GM12878 (cell line): Measurements from ENCODE around the gene FBXL19. TPM values are rescaled to one million over a fixed set of nuclear protein-coding genes. Genes with fewer than 3 reads are reported as not detected.

Source experiments
- ATAC-seq: fragments of 200-7000 bp; cut with Tn5 transposase; 3 replicates; pipeline ENCODE4 v1.9.1; 2020; ENCODE audit warnings: mild to moderate bottlenecking, moderate library complexity
- BruUV-seq: library from RNA; stranded (reverse); fragments of 400-500 nt; replicated peaks from 2 replicates; lab custom pipeline; 2021; lab: Mats Ljungman, UMichigan
- CTCF ChIA-PET: fragments of 300-600 bp; sonication (Branson Sonifier 250); formaldehyde crosslinking; extraction: SDS; loops from one replicate; lab custom pipeline; 2021; ENCODE audit warnings: inconsistent platforms; lab: Yijun Ruan, JAX
- POLR2A ChIA-PET: fragments of 350-600 bp; formaldehyde crosslinking; extraction: SDS; loops from one replicate; lab custom pipeline; 2021; ENCODE audit warnings: inconsistent platforms; lab: Charles Lee
- RAD21 ChIA-PET: fragments of 300-600 bp; sonication (Branson Sonifier 250); formaldehyde crosslinking; loops from one replicate; lab custom pipeline; 2023; ENCODE audit warnings: antibody characterized with exemption; ENCODE audit not compliant: unreplicated experiment; lab: Charles Lee
- SMC1A ChIA-PET: fragments of 300-600 bp; sonication (Branson Sonifier 250); formaldehyde crosslinking; loops from one replicate; lab custom pipeline; 2023; ENCODE audit not compliant: unreplicated experiment, uncharacterized antibody; lab: Charles Lee
- DNase-seq: peaks from one replicate; pipeline ENCODE4 v3.0.0-alpha.2; 2011; ENCODE audit warnings: low read depth, low spot score
- FAIRE-seq: peaks from 3 replicates; lab custom pipeline; 2011; peaks lifted over from hg19 to GRCh38; lab: Jason Lieb, UNC
- H2AFZ ChIP-seq: 2 replicates; pipeline ENCODE4 v1.6.0; 2011; ENCODE audit warnings: low read depth, low read length, control low read depth; ENCODE audit not compliant: control insufficient read depth
- H3K27ac ChIP-seq: 2 replicates; pipeline ENCODE4 v1.5.1; 2011; ENCODE audit warnings: control low read depth; ENCODE audit not compliant: control insufficient read depth, insufficient read depth
- H3K27me3 ChIP-seq, 2 experiments: replicated peaks in 1 of 2; 2 replicates each; pipeline versions ENCODE4 v1.6.0 to v1.6.1; 2011; ENCODE audit warnings: low read length in 1 of 2; ENCODE audit not compliant: control insufficient read depth in 2 of 2, insufficient read depth in 2 of 2
- H3K36me3 ChIP-seq, 2 experiments: 2 replicates each; pipeline ENCODE4 v1.5.1; 2011; ENCODE audit warnings: low read length in 1 of 2; ENCODE audit not compliant: control insufficient read depth in 2 of 2, insufficient read depth in 2 of 2
- H3K4me1 ChIP-seq: 2 replicates; pipeline ENCODE4 v1.6.1; 2011; ENCODE audit warnings: mild to moderate bottlenecking, low read length, moderate library complexity, mixed read lengths; ENCODE audit not compliant: control insufficient read depth, insufficient read depth
- H3K4me2 ChIP-seq: 2 replicates; pipeline ENCODE4 v1.6.0; 2011; ENCODE audit warnings: control low read depth; ENCODE audit not compliant: control insufficient read depth, insufficient read depth
- H3K4me3 ChIP-seq: fragments of 200-600 bp; sonication (generic); 2 replicates; pipeline ENCODE4 v1.5.1; 2016
- H3K79me2 ChIP-seq: 2 replicates; pipeline ENCODE4 v1.6.0; 2011; ENCODE audit warnings: low read length; ENCODE audit not compliant: control insufficient read depth, insufficient read depth
- H3K9ac ChIP-seq: 2 replicates; pipeline ENCODE4 v1.8.0; 2011; ENCODE audit warnings: low read length, control low read depth, mixed read lengths; ENCODE audit not compliant: control insufficient read depth, insufficient read depth
- H3K9me3 ChIP-seq: replicated peaks from 3 replicates; pipeline ENCODE4 v1.5.1; 2011; ENCODE audit warnings: mild to moderate bottlenecking, low read length; ENCODE audit not compliant: control insufficient read depth, insufficient read depth
- H4K20me1 ChIP-seq: 2 replicates; pipeline ENCODE4 v1.6.0; 2011; ENCODE audit not compliant: control insufficient read depth, insufficient read depth
- BMI1 ChIP-seq: fragments of 450-650 bp; IDR thresholded peaks from 2 replicates; pipeline ENCODE4 v1.6.1; 2016; ENCODE audit warnings: mild to moderate bottlenecking, moderate library complexity, borderline replicate concordance
- CEBPB ChIP-seq, 2 experiments: fragments of 150-350 bp in 1 of 2; IDR thresholded peaks; 2 replicates each; pipeline ENCODE4 v1.6.1; 2012 to 2014; ENCODE audit warnings: low read depth in 2 of 2, low read length in 2 of 2, borderline replicate concordance in 1 of 2, inconsistent platforms in 1 of 2
- CHD2 ChIP-seq: IDR thresholded peaks from 2 replicates; pipeline ENCODE4 v1.6.1; 2011; ENCODE audit warnings: low read depth, low read length, improper control_type of control experiment, borderline replicate concordance
- FOXM1 ChIP-seq: IDR thresholded peaks from 2 replicates; pipeline ENCODE4 v1.6.1; 2012; ENCODE audit warnings: low read depth, mild to moderate bottlenecking, inconsistent platforms, low read length, moderate library complexity
- IKZF2 ChIP-seq, 2 experiments: fragments of 450-650 bp; IDR thresholded peaks; 2 replicates each; pipeline ENCODE4 v1.6.1; 2017; ENCODE audit warnings: mild to moderate bottlenecking in 2 of 2, moderate library complexity in 2 of 2
- LARP7 ChIP-seq: fragments of 450-650 bp; IDR thresholded peaks from 2 replicates; pipeline ENCODE4 v1.6.1; 2017; ENCODE audit warnings: mild to moderate bottlenecking
- MEF2B ChIP-seq: fragments of 450-650 bp; IDR thresholded peaks from 2 replicates; pipeline ENCODE4 v1.6.1; 2018; ENCODE audit warnings: mild to moderate bottlenecking, moderate library complexity; ENCODE audit not compliant: partially characterized antibody, poor library complexity, severe bottlenecking
- NFYA ChIP-seq: IDR thresholded peaks from 2 replicates; pipeline ENCODE4 v1.6.1; 2011; ENCODE audit warnings: low read depth, mild to moderate bottlenecking, low read length, improper control_type of control experiment, borderline replicate concordance
- NR2F1 ChIP-seq: fragments of 450-650 bp; conservative IDR thresholded peaks from 2 replicates; pipeline ENCODE4 v1.6.1; 2017; ENCODE audit warnings: mild to moderate bottlenecking
- SUPT20H ChIP-seq: IDR thresholded peaks from 2 replicates; pipeline ENCODE4 v1.6.1; 2011; ENCODE audit warnings: low read depth, mild to moderate bottlenecking, low read length, moderate library complexity, borderline replicate concordance; ENCODE audit not compliant: control insufficient read depth
- TAF1 ChIP-seq: IDR thresholded peaks from 2 replicates; pipeline ENCODE4 v1.6.1; 2011; ENCODE audit warnings: mild to moderate bottlenecking, low read depth, low read length, borderline replicate concordance
- YY1 ChIP-seq: IDR thresholded peaks from 2 replicates; pipeline ENCODE4 v1.6.1; 2011; ENCODE audit warnings: low read depth, mild to moderate bottlenecking, low read length
- WGBS: methylation state at CpG from one replicate; pipeline ENCODE4 v1.1.6; 2016; ENCODE audit warnings: low lambda C conversion rate; ENCODE audit not compliant: insufficient replicate concordance, insufficient coverage; ENCODE audit errors: missing lambda C conversion rate; 5-methylcytosine and 5-hydroxymethylcytosine counted together
- in situ Hi-C: fragments of 300-500 bp; cut with MboI; formaldehyde crosslinking; loops from 9 replicates; pipeline ENCODE4 v1.14.3; 2018; ENCODE audit warnings: mixed read lengths
- intact Hi-C: fragments of 100-400 bp; cut with micrococcal nuclease; formaldehyde crosslinking; loops from one replicate; pipeline ENCODE4 v1.14.2; 2022; ENCODE audit not compliant: unreplicated experiment
- polyA plus RNA-seq, 11 experiments: library from polyadenylated mRNA; depleted of rRNA in 4 of 11; unstranded in 6 of 11; stranded (reverse) in 5 of 11; fragments of >200 nt; fragmentation: Nextera tagmentation in 4 of 11; fragmentation: Illumina TruSeq in 1 of 11; extraction: Ambion mirVana in 4 of 11; extraction: Trizol in 1 of 11; gene quantifications; 1 replicate in 1 of 11; 2 replicates in 10 of 11; pipeline versions ENCODE4 v1.2.1 to v1.2.3, GENCODE V29; 2011 to 2016; ENCODE audit warnings: inconsistent platforms in 2 of 11, missing spikeins in 2 of 11, low read depth in 1 of 11
- total RNA-seq, 4 experiments: library from RNA; depleted of rRNA in 3 of 4; stranded (reverse); fragments of >200 nt in 3 of 4; fragmentation: Illumina TruSeq in 1 of 4; extraction: Trizol in 1 of 4; gene quantifications; 2 replicates each; pipeline versions ENCODE4 v1.2.1 to v1.2.3, GENCODE V29; 2013 to 2021
- TF ChIP-seq, protein P1 (sequence below): fragments of 150-350 bp; IDR thresholded peaks from 2 replicates; pipeline ENCODE4 v1.6.1; 2016; ENCODE audit warnings: low read depth, low read length
- TF ChIP-seq, protein P2 (sequence below): IDR thresholded peaks from 2 replicates; pipeline ENCODE4 v1.6.1; 2012; ENCODE audit warnings: low read depth, low read length, improper control_type of control experiment
- TF ChIP-seq, protein P3 (sequence below): fragments of 450-650 bp; formaldehyde crosslinking; IDR thresholded peaks from 2 replicates; pipeline ENCODE4 v1.4.0; 2020; ENCODE audit warnings: mild to moderate bottlenecking, moderate library complexity

Gene FBXL19
- total and polyA plus RNA-seq, 10 of the 15 experiments (the other 5 are each of a cell fraction or from before 2014, with no cell fraction given) = 0.02 to 32.1 (median 6.8) TPM; not detected in 1

DNA sequence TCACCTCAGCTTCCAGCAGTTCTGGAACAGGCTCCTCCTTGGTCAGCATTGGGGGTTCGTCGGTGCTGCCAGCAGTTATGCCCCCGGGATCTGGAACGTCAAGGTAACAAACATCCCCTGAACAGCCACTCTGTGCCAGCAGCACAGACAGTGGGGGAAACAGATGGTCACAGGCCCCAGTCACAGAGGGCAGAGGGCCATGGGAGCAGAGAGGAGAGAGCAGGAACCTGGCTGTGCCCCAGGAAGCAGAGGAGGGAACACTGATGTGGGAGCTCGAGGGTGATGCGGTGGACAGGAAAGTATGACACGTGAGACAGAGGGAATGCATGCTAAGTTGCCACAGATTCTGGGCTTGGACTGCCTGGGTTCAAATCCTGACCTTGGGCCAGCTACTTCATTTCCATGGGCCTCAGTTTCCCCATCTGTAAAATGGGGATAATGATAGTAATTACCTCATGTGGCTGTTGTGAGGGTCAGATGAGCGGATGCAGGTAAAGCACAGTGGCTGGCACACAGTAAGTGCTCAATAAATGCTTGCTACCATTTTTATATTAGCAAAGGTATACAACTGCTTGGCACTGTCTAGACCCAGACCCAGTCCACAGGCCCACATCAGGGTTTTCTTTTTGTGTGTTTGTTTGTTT lies 34.4 kb upstream of the FBXL19 start:
- ATAC-seq (no peak), DNase-seq (no peak), FAIRE-seq (no peak)
- Histone ChIP-seq H3K4me3 (no peak overlapping the region), H2AFZ (no peak overlapping the region), H3K79me2 (peaks cover 1% of the 10 kb centered on the region; the same call in 1 of the 2 replicates), H3K9ac (no peak overlapping the region), H4K20me1 (no peaks in the 10 kb centered on the region), H3K27ac (no peak overlapping the region), H3K27me3 (no peaks in the 10 kb centered on the region), H3K4me2 (no peak overlapping the region), H3K36me3 (peaks cover 0 to 5% of the 10 kb centered on the region in 2 experiments; a peak in 2 of 4 replicates), H3K4me1 (peaks cover 16% of the 10 kb centered on the region), H3K9me3 (no peaks in the 10 kb centered on the region)
- ChIA-PET SMC1A (interaction anchor here (2.0 kb wide), 1 partner anchor 44 kb away, joined by 7 read pairs; no protein-coding TSS in a partner anchor), RAD21 (no interaction called here), POLR2A (interaction anchor here (1.0 kb wide), 1 partner anchor 18 kb away, joined by 4 read pairs; no protein-coding TSS in a partner anchor), CTCF (interaction anchor here (5.4 kb wide), 1 partner anchor 44 kb away, joined by 32 read pairs; no protein-coding TSS in a partner anchor)
- in situ Hi-C loops = no loop called here
- WGBS = 99% methylated on average over 8 of the region's 8 CpGs
- intact Hi-C loops = no loop called here
- no TSS peak for BruUV-seq
- TF ChIP-seq LARP7 (no peak), SUPT20H (no peak), YY1 (no peak), MEF2B (no peak), IKZF2 (IDR thresholded peaks at IDR 0.05) (no peak), NR2F1 (no peak), CHD2 (no peak), FOXM1 (no peak), NFYA (no peak), BMI1 (no peak), TAF1 (no peak), CEBPB (IDR thresholded peaks at IDR 0.05; ENCODE audit: borderline replicate concordance in 1 of 2, low read depth in 2 of 2, low read length in 2 of 2) (no peak)
- TF ChIP-seq, protein P1, sequence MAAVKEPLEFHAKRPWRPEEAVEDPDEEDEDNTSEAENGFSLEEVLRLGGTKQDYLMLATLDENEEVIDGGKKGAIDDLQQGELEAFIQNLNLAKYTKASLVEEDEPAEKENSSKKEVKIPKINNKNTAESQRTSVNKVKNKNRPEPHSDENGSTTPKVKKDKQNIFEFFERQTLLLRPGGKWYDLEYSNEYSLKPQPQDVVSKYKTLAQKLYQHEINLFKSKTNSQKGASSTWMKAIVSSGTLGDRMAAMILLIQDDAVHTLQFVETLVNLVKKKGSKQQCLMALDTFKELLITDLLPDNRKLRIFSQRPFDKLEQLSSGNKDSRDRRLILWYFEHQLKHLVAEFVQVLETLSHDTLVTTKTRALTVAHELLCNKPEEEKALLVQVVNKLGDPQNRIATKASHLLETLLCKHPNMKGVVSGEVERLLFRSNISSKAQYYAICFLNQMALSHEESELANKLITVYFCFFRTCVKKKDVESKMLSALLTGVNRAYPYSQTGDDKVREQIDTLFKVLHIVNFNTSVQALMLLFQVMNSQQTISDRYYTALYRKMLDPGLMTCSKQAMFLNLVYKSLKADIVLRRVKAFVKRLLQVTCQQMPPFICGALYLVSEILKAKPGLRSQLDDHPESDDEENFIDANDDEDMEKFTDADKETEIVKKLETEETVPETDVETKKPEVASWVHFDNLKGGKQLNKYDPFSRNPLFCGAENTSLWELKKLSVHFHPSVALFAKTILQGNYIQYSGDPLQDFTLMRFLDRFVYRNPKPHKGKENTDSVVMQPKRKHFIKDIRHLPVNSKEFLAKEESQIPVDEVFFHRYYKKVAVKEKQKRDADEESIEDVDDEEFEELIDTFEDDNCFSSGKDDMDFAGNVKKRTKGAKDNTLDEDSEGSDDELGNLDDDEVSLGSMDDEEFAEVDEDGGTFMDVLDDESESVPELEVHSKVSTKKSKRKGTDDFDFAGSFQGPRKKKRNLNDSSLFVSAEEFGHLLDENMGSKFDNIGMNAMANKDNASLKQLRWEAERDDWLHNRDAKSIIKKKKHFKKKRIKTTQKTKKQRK = no peak
- TF ChIP-seq, protein P2, sequence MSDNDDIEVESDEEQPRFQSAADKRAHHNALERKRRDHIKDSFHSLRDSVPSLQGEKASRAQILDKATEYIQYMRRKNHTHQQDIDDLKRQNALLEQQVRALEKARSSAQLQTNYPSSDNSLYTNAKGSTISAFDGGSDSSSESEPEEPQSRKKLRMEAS = no peak
- TF ChIP-seq, protein P3, sequence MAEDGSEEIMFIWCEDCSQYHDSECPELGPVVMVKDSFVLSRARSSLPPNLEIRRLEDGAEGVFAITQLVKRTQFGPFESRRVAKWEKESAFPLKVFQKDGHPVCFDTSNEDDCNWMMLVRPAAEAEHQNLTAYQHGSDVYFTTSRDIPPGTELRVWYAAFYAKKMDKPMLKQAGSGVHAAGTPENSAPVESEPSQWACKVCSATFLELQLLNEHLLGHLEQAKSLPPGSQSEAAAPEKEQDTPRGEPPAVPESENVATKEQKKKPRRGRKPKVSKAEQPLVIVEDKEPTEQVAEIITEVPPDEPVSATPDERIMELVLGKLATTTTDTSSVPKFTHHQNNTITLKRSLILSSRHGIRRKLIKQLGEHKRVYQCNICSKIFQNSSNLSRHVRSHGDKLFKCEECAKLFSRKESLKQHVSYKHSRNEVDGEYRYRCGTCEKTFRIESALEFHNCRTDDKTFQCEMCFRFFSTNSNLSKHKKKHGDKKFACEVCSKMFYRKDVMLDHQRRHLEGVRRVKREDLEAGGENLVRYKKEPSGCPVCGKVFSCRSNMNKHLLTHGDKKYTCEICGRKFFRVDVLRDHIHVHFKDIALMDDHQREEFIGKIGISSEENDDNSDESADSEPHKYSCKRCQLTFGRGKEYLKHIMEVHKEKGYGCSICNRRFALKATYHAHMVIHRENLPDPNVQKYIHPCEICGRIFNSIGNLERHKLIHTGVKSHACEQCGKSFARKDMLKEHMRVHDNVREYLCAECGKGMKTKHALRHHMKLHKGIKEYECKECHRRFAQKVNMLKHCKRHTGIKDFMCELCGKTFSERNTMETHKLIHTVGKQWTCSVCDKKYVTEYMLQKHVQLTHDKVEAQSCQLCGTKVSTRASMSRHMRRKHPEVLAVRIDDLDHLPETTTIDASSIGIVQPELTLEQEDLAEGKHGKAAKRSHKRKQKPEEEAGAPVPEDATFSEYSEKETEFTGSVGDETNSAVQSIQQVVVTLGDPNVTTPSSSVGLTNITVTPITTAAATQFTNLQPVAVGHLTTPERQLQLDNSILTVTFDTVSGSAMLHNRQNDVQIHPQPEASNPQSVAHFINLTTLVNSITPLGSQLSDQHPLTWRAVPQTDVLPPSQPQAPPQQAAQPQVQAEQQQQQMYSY (CRISPR knock-in tag) = no peak
